GM19023 (cell line): ENCODE results near the gene KATNB1.
"Not testable (repeated sequence)": the region's sequence is repeated elsewhere in the genome, so short reads cannot be mapped to it uniquely, and the experiment has no call there.

Source experiments
- ATAC-seq: cut with Tn5 transposase; IDR thresholded peaks from one replicate; pipeline ENCODE4 v1.9.1; 2021; ENCODE audit warnings: mild to moderate bottlenecking, moderate library complexity; ENCODE audit not compliant: unreplicated experiment

The KATNB1 gene

GRCh38 chr16:57741660-57742191, 6.2 kb downstream of the KATNB1 start:
- ATAC-seq, result no peak

GRCh38 chr16:57742543-57742942, 7.0 kb downstream of the KATNB1 start:
- ATAC-seq, result no peak

- ATAC-seq, result no peak
These were observed 7.9 kb downstream of the KATNB1 start for GRCh38 chr16:57743458-57743857.

- no peak for ATAC-seq
These were observed 8.5 kb downstream of the KATNB1 start for GRCh38 chr16:57743886-57744641.

DNA sequence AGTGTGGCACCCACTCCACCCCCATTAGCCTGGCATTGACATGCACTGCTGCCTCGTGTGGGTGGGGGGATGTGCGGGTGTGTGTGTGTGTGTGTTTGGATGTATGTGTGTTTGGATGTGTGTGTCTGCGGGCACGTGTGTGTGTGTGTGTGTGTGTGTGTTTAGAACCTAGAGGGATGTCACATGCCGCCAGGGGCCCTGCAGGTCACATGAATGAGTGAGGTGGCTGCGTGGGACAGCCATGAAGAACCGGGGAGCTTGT, 9.0 kb downstream of the KATNB1 start:
- no peak for ATAC-seq

DNA sequence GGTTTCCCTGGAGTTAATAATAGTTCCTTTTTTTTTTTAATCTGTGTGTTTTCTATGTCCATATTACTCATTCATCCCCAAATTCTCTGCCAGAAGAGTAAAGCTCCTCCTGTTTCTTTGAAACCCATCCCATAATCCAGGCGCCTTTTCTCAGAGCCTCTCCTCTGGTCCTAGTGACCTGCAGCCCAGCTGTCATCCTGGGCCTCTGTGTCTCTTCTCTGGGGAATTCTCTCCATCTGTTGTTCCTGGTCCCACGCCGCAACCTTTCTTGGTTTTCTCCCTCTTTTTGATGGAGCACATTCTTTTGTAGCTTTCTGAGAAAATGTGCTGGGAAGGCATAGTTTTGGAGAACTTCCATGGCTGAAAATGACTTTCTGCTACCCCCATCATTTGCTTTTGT, 10.2 kb downstream of the KATNB1 start:
- no peak for ATAC-seq

DNA sequence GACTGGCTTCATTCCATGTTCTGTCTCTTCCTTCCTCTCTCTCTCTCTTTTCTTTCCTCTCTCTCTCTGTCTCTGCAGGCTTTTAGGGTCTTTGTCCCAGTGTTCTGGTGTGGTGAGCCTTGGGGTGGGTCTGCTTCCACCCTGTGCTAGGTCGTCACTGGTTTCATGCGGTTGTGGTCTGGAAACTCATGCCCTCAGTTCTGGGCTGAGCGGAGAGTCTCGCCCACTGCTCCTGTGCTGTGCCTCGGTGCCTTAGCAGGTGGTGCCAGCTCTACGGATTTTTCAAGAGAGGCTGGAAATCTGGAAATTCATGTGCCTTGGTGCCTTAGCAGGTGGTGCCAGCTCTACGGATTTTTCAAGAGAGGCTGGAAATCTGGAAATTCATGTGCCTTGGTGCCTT, 10.7 kb downstream of the KATNB1 start:
- ATAC-seq, result not testable (repeated sequence)

DNA sequence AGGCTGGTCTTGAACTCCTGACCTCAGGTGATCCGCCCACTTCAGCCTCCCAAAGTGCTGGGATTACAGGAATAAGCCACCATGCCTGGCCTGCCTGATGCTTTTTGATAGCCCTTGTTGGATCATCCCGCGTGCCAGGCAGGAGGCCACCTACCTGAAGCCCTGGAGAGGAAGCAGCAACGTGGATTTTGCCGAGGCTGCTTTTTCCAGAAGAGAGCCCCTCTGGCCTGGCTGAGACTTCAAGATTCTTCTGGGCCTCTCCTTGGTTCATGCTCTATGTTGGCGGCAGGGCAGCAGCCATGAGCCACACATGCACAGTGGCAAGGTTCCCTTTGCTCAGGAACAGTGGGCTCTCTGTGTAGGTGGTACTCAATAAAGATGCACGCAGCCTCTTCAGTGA, 11.5 kb downstream of the KATNB1 start:
- ATAC-seq, result no peak

- no peak for ATAC-seq
These were observed 11.9 kb downstream of the KATNB1 start for GRCh38 chr16:57747496-57747895.

- ATAC-seq, result no peak
These were observed 12.4 kb downstream of the KATNB1 start for GRCh38 chr16:57747996-57748395.

- no peak for ATAC-seq
These were observed 13.0 kb downstream of the KATNB1 start for GRCh38 chr16:57748596-57748995.

DNA sequence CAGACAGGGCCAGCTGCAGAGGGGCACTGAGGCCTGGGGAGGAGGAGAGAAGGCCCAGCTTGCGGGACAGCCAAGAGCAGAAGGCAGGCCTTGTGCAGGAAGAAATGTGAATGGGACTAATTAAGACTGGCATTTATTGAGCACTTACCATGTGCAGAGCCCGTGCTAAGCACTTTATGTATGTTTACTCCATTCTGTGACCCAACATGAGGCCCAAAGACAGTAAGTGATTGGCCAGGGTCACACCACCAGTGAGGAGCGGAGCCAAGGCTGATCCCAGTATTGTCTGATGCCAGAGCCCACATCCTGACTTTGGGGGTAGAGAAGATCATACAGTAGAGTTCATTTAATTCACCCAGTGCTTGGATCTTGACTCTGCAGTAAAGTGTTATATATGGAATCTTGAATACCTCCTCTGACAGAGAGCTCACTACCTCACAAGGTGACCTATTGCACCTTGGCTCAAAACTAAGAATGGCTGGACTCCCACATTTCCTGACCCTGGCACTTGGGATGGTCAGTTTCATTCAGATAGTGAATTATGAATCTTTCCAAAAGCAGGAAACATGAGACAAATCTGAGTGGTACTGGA, 13.6 kb downstream of the KATNB1 start:
- ATAC-seq, result no peak

DNA sequence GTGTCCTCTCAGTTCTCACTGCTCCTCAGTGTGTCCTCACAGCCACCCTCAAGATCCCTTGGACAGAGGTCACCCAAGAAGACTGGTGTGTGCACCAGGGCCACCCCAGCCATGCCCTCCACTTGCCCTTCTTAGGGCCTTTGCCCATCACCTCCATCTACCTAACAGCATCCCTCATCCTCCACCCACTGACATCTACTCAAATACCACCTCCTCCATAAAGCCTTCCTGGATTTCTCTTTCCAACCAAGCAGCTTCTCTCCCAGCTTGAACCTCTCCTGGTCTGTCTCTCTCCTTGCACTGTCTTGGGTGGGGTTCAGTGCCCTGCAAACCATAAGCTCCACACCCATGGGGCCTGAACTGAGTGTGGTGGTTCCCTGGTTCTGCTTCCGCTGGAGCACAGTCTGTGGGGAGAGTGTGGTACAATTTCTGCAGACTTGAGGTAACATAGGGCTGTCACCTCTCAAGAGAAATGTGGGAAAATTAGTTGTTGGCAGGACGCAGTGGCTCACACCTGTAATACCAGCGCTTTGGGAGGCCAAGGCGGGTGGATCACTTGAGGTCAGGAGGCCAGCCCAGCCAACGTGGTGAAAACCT, 14.4 kb downstream of the KATNB1 start:
- ATAC-seq, result no peak

- ATAC-seq, result no peak
These were observed 15.4 kb downstream of the KATNB1 start for GRCh38 chr16:57750796-57751538.

DNA sequence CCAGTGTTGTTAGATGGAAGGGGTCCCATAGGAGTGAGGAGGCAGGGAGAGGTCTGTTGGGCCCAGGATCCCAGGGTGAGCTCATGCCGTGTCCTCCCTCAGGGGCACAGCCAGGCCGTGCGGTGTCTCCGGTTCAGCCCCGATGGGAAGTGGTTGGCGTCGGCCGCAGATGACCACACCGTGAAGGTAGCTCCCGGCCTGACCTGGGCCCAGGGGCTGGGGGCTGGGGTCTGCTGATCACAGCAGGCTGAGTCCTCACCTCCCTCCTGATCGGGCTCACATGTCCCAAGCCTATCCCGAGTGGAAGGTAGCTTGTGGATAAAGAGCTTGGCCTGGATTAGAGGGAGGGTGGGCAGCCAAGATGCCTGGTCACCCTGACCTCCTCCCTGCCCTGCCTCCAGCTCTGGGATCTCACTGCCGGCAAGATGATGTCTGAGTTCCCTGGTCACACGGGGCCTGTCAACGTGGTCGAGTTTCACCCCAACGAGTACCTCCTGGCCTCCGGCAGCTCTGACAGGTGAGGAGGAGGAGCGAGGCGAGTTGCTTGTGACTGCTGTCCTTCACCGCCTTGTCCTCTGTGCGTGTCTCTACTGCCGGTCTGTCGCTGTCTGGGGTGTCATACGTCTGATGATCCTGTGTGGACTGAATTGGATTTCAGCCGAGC, 16.1 kb downstream of the KATNB1 start:
- ATAC-seq, result no peak

GRCh38 chr16:57752203-57752580, 16.6 kb downstream of the KATNB1 start:
- ATAC-seq, result no peak

DNA sequence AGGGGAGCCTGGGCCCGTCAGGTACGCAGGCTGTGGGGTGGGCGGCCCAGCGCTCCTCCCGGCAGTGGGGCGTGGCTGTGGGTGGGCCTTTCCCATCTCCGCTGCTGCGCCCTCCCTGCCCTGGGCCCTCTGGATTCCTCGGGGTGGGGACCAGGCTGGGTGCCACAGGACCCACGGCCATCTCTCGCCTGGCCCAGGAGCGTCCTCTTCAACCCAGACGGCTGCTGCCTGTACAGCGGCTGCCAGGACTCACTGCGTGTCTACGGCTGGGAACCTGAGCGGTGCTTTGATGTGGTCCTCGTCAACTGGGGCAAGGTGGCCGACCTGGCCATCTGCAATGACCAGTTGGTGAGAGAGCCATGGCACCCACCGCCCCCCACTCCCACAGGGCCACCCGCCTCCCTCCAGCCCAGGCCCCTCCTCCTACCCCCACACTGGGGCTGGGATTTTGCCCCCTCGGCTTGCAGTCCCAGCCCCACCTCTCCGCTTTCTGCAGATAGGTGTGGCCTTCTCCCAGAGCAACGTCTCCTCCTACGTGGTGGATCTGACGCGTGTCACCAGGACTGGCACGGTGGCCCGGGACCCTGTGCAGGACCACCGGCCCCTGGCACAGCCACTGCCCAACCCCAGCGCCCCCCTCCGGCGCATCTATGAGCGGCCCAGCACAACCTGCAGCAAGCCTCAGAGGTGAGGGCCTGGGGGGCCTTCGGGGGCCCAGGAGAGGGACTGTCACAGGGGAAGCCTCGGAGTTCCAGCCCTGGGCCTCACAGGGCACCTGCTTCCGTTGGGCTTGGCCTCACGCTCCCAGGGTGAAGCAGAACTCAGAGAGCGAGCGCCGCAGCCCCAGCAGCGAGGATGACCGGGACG, 17.2 kb downstream of the KATNB1 start:
- no peak for ATAC-seq

DNA sequence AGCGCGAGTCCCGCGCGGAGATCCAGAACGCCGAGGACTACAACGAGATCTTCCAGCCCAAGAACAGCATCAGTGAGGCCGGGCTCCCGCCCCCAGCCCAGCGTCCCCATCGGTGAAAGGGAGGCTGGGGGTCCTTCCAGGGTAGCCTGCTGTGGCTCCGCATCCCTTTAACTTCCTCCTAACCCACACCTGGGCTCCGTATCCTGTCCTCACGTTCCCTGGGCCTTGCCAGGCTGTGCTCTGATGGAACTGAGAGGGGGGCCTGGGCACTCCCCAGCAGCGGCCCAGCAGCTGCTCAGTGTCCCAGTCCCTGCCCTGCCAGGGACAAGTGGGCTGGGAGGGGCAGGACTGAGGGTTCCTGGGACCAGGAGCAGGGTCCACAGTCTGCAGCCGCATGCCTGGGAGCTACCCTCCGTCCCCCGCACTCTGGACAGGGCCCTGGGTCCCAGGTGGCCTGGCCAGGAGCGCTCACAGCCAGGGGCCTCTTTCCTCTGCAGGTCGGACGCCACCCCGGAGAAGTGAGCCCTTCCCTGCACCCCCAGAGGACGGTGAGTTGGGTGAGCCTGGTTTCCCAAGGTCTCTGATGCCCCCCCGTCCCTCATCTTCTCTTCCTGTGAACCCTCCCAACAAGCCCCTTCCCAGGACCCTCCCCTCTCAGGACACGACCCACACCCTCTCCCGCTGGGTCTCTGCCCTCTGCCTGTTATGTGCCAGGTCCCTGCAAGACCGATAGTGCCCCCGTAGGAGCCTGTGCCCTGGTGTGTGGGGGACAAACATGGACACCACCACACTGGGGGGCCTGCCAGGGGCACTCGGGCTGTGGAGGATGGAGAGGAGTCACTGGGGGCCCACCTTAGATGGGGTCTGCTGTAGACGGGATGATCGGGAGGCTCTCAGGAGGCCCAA, 18.1 kb downstream of the KATNB1 start:
- ATAC-seq, result no peak

DNA sequence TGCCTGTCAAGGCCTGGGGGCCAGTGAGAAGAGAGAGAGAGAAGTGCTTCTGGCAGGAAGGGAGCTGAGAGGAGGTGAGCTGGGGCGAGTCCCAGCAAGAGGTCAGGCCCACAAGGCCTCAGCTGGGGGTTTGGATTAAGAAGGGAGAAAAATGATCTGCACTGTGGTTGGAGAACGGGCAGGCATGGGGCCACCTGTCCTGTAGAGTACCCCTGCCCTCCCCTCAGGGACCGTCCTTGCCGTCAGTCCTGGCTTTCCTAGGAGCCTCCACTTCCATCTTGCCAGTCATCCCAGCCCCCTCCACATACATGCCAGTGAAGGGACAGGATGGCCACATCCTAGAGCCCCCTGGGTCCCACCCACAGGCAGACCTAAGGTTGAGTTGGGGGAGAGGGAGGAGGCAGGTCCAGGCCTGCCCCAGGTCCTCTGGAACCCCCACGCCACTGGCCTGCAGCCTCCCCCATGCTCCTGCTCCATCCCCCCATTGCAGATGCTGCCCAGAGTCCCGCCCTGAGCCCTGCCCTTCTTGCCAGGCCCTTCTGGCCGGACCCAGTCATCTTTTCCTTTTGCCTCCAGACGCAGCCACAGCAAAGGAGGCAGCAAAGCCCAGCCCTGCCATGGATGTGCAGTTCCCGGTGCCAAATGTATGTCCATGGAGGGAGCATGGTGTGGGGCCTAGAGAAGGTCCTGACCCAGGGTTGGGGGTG, 18.9 kb downstream of the KATNB1 start:
- ATAC-seq, result no peak
